H1 (cell line): ENCODE measurements around the gene KLHL15.

ENCODE experiments used
- GTF2F1 ChIP-seq: IDR thresholded peaks from 2 replicates; pipeline ENCODE4 v1.6.1; 2012; ENCODE audit warnings: low read depth, low read length, improper control_type of control experiment, borderline replicate concordance
- MAX ChIP-seq: IDR thresholded peaks from 2 replicates; pipeline ENCODE4 v1.6.1; 2012; ENCODE audit warnings: inconsistent platforms
- NANOG ChIP-seq: IDR thresholded peaks from 2 replicates; pipeline ENCODE4 v1.6.1; 2011; ENCODE audit warnings: low read length, low read depth, mild to moderate bottlenecking, inconsistent platforms; ENCODE audit not compliant: insufficient read depth, poor library complexity, severe bottlenecking
- POLR2AphosphoS5 ChIP-seq: IDR thresholded peaks from 2 replicates; pipeline ENCODE4 v1.6.1; 2011; ENCODE audit warnings: low read depth, low read length
- SIRT6 ChIP-seq: IDR thresholded peaks from one replicate; pipeline ENCODE4 v1.7.1; 2012; ENCODE audit warnings: low read length, inconsistent platforms
- USF2 ChIP-seq: IDR thresholded peaks from 2 replicates; pipeline ENCODE4 v1.6.1; 2011; ENCODE audit warnings: low read length, improper control_type of control experiment
- TF ChIP-seq, protein P1 (sequence below), 3 experiments: IDR thresholded peaks; 1 replicate in 2 of 3; 2 replicates in 1 of 3; pipeline versions ENCODE4 v1.5.1 to v1.6.1; 2011; ENCODE audit warnings: low read length in 3 of 3, mild to moderate bottlenecking in 3 of 3, inconsistent platforms in 2 of 3, low read depth in 1 of 3, moderate library complexity in 1 of 3; ENCODE audit not compliant: insufficient read depth in 1 of 3; ENCODE audit errors: control extremely low read depth in 1 of 3

- TF ChIP-seq MAX (no peak), POLR2AphosphoS5 (no peak), USF2 (no peak), GTF2F1 (no peak), SIRT6 (no peak), NANOG (no peak)
- TF ChIP-seq, protein P1, sequence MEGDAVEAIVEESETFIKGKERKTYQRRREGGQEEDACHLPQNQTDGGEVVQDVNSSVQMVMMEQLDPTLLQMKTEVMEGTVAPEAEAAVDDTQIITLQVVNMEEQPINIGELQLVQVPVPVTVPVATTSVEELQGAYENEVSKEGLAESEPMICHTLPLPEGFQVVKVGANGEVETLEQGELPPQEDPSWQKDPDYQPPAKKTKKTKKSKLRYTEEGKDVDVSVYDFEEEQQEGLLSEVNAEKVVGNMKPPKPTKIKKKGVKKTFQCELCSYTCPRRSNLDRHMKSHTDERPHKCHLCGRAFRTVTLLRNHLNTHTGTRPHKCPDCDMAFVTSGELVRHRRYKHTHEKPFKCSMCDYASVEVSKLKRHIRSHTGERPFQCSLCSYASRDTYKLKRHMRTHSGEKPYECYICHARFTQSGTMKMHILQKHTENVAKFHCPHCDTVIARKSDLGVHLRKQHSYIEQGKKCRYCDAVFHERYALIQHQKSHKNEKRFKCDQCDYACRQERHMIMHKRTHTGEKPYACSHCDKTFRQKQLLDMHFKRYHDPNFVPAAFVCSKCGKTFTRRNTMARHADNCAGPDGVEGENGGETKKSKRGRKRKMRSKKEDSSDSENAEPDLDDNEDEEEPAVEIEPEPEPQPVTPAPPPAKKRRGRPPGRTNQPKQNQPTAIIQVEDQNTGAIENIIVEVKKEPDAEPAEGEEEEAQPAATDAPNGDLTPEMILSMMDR (IDR thresholded peaks at IDR 0.05; ENCODE audit: control extremely low read depth in 1 of 3, insufficient read depth in 1 of 3, low read depth in 1 of 3, low read length in 3 of 3) = no peak
Measured at GRCh38 chrX:23978491-23978890, 48.5 kb downstream of the KLHL15 start.
